IPS DF 4.7 (cell line): ENCODE results near the gene ITGA11.

ENCODE experiments used
- DNase-seq: peaks from one replicate; pipeline ENCODE4 v3.0.0-alpha.2; 2013; ENCODE audit warnings: low spot score; ENCODE audit errors: extremely low read depth

Gene ITGA11

DNA sequence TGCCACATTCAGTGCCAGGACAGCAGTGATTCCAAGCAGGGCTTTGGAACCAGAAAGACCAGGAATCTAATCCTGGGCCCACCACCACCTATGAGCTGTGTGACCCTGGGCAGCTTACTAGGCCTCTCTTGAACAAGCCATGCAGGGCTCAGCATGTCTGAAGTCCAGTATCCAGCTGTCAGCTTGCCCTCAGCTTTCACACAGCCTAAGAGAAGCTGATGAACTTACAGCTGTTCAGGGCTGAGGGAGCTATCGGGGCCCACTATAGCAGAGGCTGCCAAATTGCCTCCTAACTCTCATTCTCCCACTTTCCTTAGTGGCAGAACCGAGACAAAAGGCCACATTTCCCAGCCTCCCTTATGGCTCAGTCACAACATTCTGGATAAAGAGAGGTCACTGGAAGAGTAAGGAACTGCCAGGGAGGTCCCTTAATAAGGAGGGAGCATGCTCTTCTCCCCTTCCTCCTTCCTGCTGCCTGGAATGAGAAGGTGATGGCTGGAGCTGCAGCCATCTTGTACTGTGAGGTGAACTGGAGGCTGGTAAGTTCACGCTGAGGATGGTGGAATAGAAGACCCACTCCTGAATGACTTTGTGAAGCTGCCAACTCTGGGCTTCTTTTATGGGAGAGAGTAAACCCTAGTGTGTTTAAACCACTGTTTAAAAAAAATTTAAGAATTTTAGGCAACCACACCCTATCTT lies 120.0 kb downstream of the ITGA11 start:
- no peak for DNase-seq

- DNase-seq = no peak
Measured at GRCh38 chr15:68311464-68311835, 120.5 kb downstream of the ITGA11 start.

DNA sequence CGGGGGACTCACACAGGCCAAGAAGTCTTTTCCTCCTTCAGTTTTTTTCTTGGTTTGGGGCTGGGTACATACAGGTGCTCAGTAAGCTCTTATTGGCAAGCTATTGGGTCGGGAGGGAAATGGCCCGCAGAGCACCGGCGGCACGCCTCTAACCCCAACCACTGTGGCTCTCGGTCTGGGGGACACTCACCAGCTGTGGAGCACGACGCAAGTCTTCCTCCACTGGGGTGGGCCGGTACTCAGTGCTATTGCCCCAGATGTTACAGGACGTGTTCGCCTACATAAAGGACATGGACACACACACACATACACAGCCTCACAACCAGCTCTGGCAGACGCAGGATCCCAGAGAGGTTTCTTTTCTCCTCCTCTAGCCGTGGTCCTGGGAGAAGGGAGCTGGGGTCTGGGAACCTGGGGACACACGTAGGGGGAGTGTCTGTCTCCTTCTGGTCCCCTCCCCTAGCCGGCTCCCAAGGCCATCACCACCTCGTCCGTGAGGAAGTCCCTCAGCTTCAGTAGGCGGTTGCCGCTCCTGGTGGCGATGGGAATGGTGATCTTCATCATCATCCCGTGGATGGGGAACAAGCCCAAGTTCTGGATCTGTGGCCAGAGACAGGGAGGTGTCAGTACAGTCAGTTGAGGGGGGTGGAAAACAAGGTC lies 121.0 kb downstream of the ITGA11 start:
- DNase-seq = no peak

DNA sequence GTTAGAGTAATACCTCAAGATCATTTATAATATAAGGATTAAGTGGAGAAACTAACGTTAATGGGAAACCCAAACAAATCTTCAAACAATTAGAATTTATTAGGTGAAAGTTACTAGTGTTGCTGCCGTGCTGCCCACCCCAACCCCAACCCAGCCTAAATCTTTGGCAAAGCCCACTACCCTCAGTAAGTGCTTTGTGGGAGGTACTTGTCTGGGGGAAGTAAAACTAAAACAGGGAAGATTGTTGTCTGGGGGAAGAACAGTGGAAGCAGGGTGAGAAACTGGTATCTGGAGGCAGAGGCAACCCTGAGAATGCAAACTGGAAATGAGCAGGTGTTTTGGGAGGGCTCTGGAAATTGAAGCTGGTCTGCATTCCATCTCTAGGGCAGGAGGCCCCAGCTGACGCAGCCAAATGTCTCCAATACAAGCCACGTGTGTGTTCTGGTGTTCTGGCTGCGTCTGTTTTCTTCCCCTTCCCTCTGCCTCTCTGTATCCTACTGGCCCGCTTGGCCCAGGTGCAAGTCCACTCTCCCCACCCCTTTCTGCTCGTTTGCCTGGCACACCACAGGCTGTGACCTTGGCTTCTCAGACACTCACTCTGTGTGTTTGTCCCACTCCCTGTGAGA lies 121.7 kb downstream of the ITGA11 start:
- no peak for DNase-seq

DNA sequence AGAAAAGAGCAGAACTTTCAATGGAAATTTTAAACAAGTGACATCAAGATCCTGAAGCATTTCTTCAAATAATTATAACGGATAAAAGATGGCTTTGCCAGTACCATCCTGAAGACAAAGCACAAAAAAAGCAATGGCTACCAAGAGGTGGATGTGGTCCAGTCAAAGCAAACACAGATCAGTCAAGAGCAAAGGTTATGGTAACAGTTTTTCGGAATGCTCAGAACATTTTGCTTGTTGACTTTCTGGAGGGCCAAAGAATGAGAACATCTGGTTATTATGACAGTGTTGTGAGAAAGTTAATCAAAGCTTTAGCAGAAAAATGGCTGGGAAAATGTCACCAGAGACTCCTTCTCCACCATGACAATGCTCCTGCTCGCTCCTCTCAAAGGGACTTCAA lies 122.9 kb downstream of the ITGA11 start:
- DNase-seq = no peak

GRCh38 chr15:68307131-68307928 lies 124.6 kb downstream of the ITGA11 start:
- DNase-seq = no peak

GRCh38 chr15:68305420-68305871 lies 126.5 kb downstream of the ITGA11 start:
- DNase-seq = no peak

GRCh38 chr15:68304589-68305337 lies 127.2 kb downstream of the ITGA11 start:
- no peak for DNase-seq

- DNase-seq = no peak
Measured at GRCh38 chr15:68303560-68304436, 128.2 kb downstream of the ITGA11 start.

- DNase-seq = no peak
Measured at GRCh38 chr15:68303134-68303533, 128.8 kb downstream of the ITGA11 start.

- no peak for DNase-seq
Measured at GRCh38 chr15:68302729-68303128, 129.2 kb downstream of the ITGA11 start.

- no peak for DNase-seq
Measured at GRCh38 chr15:68301301-68301700, 130.7 kb downstream of the ITGA11 start.

- DNase-seq = no peak
Measured at GRCh38 chr15:68300115-68300940, 131.6 kb downstream of the ITGA11 start.

- no peak for DNase-seq
Measured at GRCh38 chr15:68299436-68299835, 132.5 kb downstream of the ITGA11 start.

- no peak for DNase-seq
Measured at GRCh38 chr15:68298882-68299381, 133.0 kb downstream of the ITGA11 start.

DNA sequence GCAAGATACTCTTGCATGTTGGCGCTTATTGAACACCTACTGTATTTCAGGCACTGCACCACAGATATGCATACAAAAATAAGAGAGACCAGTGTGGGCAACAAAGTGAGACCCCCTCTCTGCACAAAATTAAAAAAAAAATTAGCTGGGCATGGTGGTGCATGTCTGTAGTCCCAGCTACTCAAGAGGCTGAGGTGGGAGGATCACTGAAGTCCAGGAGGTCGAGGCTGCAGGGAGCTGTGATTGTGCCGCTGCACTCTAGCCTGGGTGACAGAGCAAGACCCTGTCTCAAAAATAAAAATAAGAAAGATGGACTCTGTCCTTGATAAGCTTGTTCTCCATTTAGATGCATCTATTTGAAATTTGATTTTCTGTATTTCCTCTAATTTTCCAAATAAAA lies 133.6 kb downstream of the ITGA11 start:
- DNase-seq = no peak

GRCh38 chr15:68295014-68295805 lies 136.8 kb downstream of the ITGA11 start:
- DNase-seq = no peak

GRCh38 chr15:68292967-68293366 lies 139.0 kb downstream of the ITGA11 start:
- no peak for DNase-seq
